KMS-11 (cell line): ENCODE results near the gene MEX3D.
"Not testable (repeated sequence)": the region's sequence is repeated elsewhere in the genome, so short reads cannot be mapped to it uniquely, and the experiment has no call there.

Experiments
- H2AFZ ChIP-seq: fragments of 200-600 bp; sonication (generic); 2 replicates; pipeline ENCODE4 v1.6.1; 2016; ENCODE audit warnings: antibody characterized with exemption, mixed run types, low read depth
- H3K27ac ChIP-seq: fragments of 200-600 bp; sonication (generic); 2 replicates; pipeline ENCODE4 v1.6.1; 2016; ENCODE audit warnings: mild to moderate bottlenecking, mixed run types
- H3K27me3 ChIP-seq: fragments of 200-600 bp; sonication (generic); 2 replicates; pipeline ENCODE4 v1.6.1; 2017; ENCODE audit warnings: mild to moderate bottlenecking, low read depth, mixed run types, moderate library complexity; ENCODE audit not compliant: insufficient read depth
- H3K36me3 ChIP-seq: fragments of 200-600 bp; sonication (generic); 2 replicates; pipeline ENCODE4 v1.6.1; 2017; ENCODE audit warnings: mild to moderate bottlenecking, mixed run types; ENCODE audit not compliant: insufficient read depth
- H3K4me1 ChIP-seq: fragments of 200-600 bp; sonication (generic); 2 replicates; pipeline ENCODE4 v1.6.1; 2016; ENCODE audit warnings: mild to moderate bottlenecking, low read depth, mixed run types; ENCODE audit not compliant: poor library complexity, severe bottlenecking
- H3K4me2 ChIP-seq: fragments of 200-600 bp; sonication (generic); 2 replicates; pipeline ENCODE4 v1.7.0; 2016; ENCODE audit warnings: mild to moderate bottlenecking, mixed run types
- H3K4me3 ChIP-seq: fragments of 200-600 bp; sonication (generic); IDR thresholded peaks from 2 replicates; pipeline ENCODE4 v1.6.1; 2017; ENCODE audit warnings: low read depth, low read length, mixed read lengths; ENCODE audit not compliant: insufficient read depth
- H3K79me2 ChIP-seq: fragments of 200-600 bp; sonication (generic); 2 replicates; pipeline ENCODE4 v1.6.1; 2016; ENCODE audit warnings: low read depth, mixed run types; ENCODE audit not compliant: insufficient read depth
- H3K9ac ChIP-seq: fragments of 200-600 bp; sonication (generic); 2 replicates; pipeline ENCODE4 v1.6.1; 2016; ENCODE audit warnings: mild to moderate bottlenecking, mixed run types
- H4K20me1 ChIP-seq: fragments of 200-600 bp; sonication (generic); 2 replicates; pipeline ENCODE4 v1.6.1; 2016; ENCODE audit warnings: mild to moderate bottlenecking, mixed run types; ENCODE audit not compliant: insufficient read depth
- CTCF ChIP-seq: fragments of 200-600 bp; sonication (generic); conservative IDR thresholded peaks from 2 replicates; pipeline ENCODE4 v1.6.1; 2017; ENCODE audit warnings: low read depth, mild to moderate bottlenecking, antibody characterized with exemption, low read length, moderate library complexity, mixed read lengths

The MEX3D gene

GRCh38 chr19:1540365-1540925 is 27.7 kb downstream of the MEX3D start:
- H3K79me2 ChIP-seq = no peaks in the 10 kb centered on the region
- H2AFZ ChIP-seq = no peak overlapping the region
- H3K27ac ChIP-seq = no peak overlapping the region
- no peak overlapping the region for H3K9ac ChIP-seq
- no peaks in the 10 kb centered on the region for H3K4me1 ChIP-seq
- H4K20me1 ChIP-seq = no peaks in the 10 kb centered on the region
- peaks cover 81% of the 10 kb centered on the region for H3K27me3 ChIP-seq
- no peak overlapping the region for H3K4me3 ChIP-seq
- H3K4me2 ChIP-seq = no peak overlapping the region
- TF ChIP-seq CTCF = no peak
- H3K36me3 ChIP-seq = no peaks in the 10 kb centered on the region

GRCh38 chr19:1539749-1540148 is 28.4 kb downstream of the MEX3D start:
- H3K4me1 ChIP-seq, H3K4me3 ChIP-seq, H3K9ac ChIP-seq, H3K4me2 ChIP-seq, H4K20me1 ChIP-seq, H2AFZ ChIP-seq, H3K36me3 ChIP-seq, H3K79me2 ChIP-seq, H3K27ac ChIP-seq: not testable (repeated sequence)
- H3K27me3 ChIP-seq = peaks cover 81% of the 10 kb centered on the region

- peaks cover 73% of the 10 kb centered on the region for H3K27me3 ChIP-seq
- no peak overlapping the region for H3K4me3 ChIP-seq
- H3K27ac ChIP-seq = no peak overlapping the region
- H3K36me3 ChIP-seq = no peaks in the 10 kb centered on the region
- no peaks in the 10 kb centered on the region for H3K79me2 ChIP-seq
- H3K4me1 ChIP-seq = no peaks in the 10 kb centered on the region
- H2AFZ ChIP-seq = no peak overlapping the region
- H3K4me2 ChIP-seq = no peak overlapping the region
- no peak for TF ChIP-seq CTCF
- no peak overlapping the region for H3K9ac ChIP-seq
- no peaks in the 10 kb centered on the region for H4K20me1 ChIP-seq
Observed at GRCh38 chr19:1538978-1539377, 29.1 kb downstream of the MEX3D start.

- H3K27me3 ChIP-seq = peaks cover 75% of the 10 kb centered on the region
- H3K4me2 ChIP-seq, H3K79me2 ChIP-seq, H3K36me3 ChIP-seq, H3K9ac ChIP-seq, H4K20me1 ChIP-seq, H3K4me1 ChIP-seq, H3K27ac ChIP-seq, H3K4me3 ChIP-seq, H2AFZ ChIP-seq: not testable (repeated sequence)
Observed at GRCh38 chr19:1535699-1536098, 32.4 kb downstream of the MEX3D start.

- no peak overlapping the region for H3K4me3 ChIP-seq
- H3K4me1 ChIP-seq = no peaks in the 10 kb centered on the region
- no peaks in the 10 kb centered on the region for H4K20me1 ChIP-seq
- H3K79me2 ChIP-seq = no peaks in the 10 kb centered on the region
- no peak overlapping the region for H3K9ac ChIP-seq
- no peaks in the 10 kb centered on the region for H3K36me3 ChIP-seq
- H3K27ac ChIP-seq = no peak overlapping the region
- TF ChIP-seq CTCF = no peak
- peaks cover 74% of the 10 kb centered on the region for H3K27me3 ChIP-seq
- H2AFZ ChIP-seq = no peak overlapping the region
- no peak overlapping the region for H3K4me2 ChIP-seq
Observed at GRCh38 chr19:1534972-1535371, 33.2 kb downstream of the MEX3D start.
